ENCODE measurements around the gene ZCWPW1.

ZCWPW1 gene

GRCh38 chr7:100400041-100400440 lies 28.5 kb downstream of the ZCWPW1 start:
- no peak for DNase-seq
- Histone ChIP-seq H3K4me3 (ENCODE audit: low read depth, low read length) (no peak overlapping the region), H3K9me3 (no peaks in the 10 kb centered on the region), H3K36me3 (no peaks in the 10 kb centered on the region), H3K4me1 (no peaks in the 10 kb centered on the region), H3K27me3 (peaks cover 8% of the 10 kb centered on the region)
- TF ChIP-seq, protein P1, sequence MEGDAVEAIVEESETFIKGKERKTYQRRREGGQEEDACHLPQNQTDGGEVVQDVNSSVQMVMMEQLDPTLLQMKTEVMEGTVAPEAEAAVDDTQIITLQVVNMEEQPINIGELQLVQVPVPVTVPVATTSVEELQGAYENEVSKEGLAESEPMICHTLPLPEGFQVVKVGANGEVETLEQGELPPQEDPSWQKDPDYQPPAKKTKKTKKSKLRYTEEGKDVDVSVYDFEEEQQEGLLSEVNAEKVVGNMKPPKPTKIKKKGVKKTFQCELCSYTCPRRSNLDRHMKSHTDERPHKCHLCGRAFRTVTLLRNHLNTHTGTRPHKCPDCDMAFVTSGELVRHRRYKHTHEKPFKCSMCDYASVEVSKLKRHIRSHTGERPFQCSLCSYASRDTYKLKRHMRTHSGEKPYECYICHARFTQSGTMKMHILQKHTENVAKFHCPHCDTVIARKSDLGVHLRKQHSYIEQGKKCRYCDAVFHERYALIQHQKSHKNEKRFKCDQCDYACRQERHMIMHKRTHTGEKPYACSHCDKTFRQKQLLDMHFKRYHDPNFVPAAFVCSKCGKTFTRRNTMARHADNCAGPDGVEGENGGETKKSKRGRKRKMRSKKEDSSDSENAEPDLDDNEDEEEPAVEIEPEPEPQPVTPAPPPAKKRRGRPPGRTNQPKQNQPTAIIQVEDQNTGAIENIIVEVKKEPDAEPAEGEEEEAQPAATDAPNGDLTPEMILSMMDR (IDR thresholded peaks at IDR 0.05; ENCODE audit: low read depth, low read length), result no peak

DNA sequence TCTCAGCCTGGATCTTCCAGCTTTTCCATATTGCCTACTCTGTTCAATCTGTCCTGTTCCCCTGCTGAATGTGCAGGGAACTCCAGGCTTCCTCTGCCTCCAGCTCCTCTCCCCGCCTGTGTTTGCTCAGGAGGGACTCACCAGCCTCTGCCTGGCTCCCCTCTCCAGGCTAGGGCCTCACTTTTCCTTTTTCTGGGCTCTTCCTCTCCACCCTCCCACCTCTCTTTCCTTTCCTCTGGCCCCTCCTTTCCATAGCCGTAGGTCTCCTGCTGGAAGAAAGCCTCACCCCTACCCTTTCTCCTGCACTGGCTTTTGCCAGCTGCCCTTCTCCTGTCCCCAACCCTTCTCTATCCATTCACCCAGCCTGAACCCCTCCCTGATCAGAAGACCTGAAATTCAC lies 30.3 kb downstream of the ZCWPW1 start:
- no peaks in the 10 kb centered on the region for H3K4me1 ChIP-seq
- H3K9me3 ChIP-seq, result no peaks in the 10 kb centered on the region
- DNase-seq, result no peak
- H3K27me3 ChIP-seq, result no peaks in the 10 kb centered on the region
- no peaks in the 10 kb centered on the region for H3K36me3 ChIP-seq
- no peak overlapping the region for H3K4me3 ChIP-seq (ENCODE audit: low read depth, low read length)
- TF ChIP-seq, protein P1 (IDR thresholded peaks at IDR 0.05; ENCODE audit: low read depth, low read length), result no peak

DNA sequence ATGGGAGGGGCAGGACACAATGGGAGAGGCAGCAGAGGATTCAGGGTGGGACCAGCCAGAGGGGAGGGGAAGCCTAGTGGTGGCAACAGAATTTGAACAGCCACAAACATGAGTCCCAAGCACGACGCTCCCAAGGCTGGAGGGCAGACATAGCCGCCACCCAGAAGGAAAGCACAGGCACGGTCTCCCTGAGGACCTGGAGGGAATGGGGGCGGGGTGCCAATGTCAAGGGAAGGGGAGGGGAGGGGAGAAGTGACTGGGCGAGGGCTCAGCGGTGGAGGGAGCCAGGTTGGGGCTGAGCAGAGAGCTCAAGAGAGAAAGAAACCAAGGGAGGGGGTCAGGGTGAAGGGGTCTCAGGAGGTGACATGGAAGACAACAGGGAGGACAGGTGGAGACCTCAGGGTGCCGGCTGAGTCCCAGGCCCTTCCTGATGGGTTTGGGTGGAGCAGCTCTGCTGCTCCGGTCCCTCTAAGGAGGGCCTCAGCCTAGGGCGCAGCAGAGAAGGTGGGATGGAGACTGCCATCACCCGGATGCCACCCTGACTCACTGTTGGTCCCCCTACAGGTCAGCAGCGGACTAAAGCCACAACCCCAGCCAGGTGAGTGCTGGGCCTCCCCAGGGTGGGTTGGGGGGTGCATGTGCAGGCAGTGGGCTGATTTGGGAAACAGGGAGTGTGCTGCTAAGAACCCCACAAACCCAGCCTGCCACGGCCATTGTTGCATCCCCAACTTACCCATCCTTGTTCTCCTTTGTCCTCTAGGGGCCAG lies 31.0 kb downstream of the ZCWPW1 start:
- DNase-seq, result no peak

GRCh38 chr7:100396421-100396982 lies 32.0 kb downstream of the ZCWPW1 start:
- no peaks in the 10 kb centered on the region for H3K27me3 ChIP-seq
- no peaks in the 10 kb centered on the region for H3K4me1 ChIP-seq
- H3K4me3 ChIP-seq (ENCODE audit: low read depth, low read length), result no peak overlapping the region
- no peak for DNase-seq
- TF ChIP-seq, protein P1 (IDR thresholded peaks at IDR 0.05; ENCODE audit: low read depth, low read length), result no peak
- H3K36me3 ChIP-seq, result no peaks in the 10 kb centered on the region
- no peaks in the 10 kb centered on the region for H3K9me3 ChIP-seq

More for the DNA sequence above, 31.0 kb downstream of the ZCWPW1 start:
- Histone ChIP-seq H3K27me3 (no peaks in the 10 kb centered on the region), H3K4me3 (ENCODE audit: low read depth, low read length) (no peak overlapping the region), H3K9me3 (no peaks in the 10 kb centered on the region), H3K4me1 (no peaks in the 10 kb centered on the region), H3K36me3 (no peaks in the 10 kb centered on the region)
- TF ChIP-seq, protein P1 (IDR thresholded peaks at IDR 0.05; ENCODE audit: low read depth, low read length), result no peak

GRCh38 chr7:100394077-100394476 lies 34.4 kb downstream of the ZCWPW1 start:
- TF ChIP-seq, protein P1 (IDR thresholded peaks at IDR 0.05; ENCODE audit: low read depth, low read length), result no peak
- Histone ChIP-seq H3K4me3 (ENCODE audit: low read depth, low read length) (no peak overlapping the region), H3K4me1 (no peaks in the 10 kb centered on the region), H3K9me3 (no peaks in the 10 kb centered on the region), H3K36me3 (no peaks in the 10 kb centered on the region), H3K27me3 (no peaks in the 10 kb centered on the region)
- DNase-seq, result no peak

- no peaks in the 10 kb centered on the region for H3K9me3 ChIP-seq
- DNase-seq, result no peak
- H3K27me3 ChIP-seq, result no peaks in the 10 kb centered on the region
- TF ChIP-seq, protein P1 (IDR thresholded peaks at IDR 0.05; ENCODE audit: low read depth, low read length), result no peak
- no peaks in the 10 kb centered on the region for H3K4me1 ChIP-seq
- no peak overlapping the region for H3K4me3 ChIP-seq (ENCODE audit: low read depth, low read length)
- H3K36me3 ChIP-seq, result no peaks in the 10 kb centered on the region
Observed at GRCh38 chr7:100393233-100393905, 35.1 kb downstream of the ZCWPW1 start.

Measured in BE2C (cell line).